Breast epithelium (tissue), 4 donors: Measurements from ENCODE around the gene KCNH2. TPM values are rescaled to one million over a fixed set of nuclear protein-coding genes. Genes with fewer than 3 reads are reported as not detected.

ENCODE experiments used
- DNase-seq, 2 donors: peaks; one replicate each; pipeline ENCODE4 v3.0.0-alpha.2; 2019; ENCODE audit warnings: low spot score in 2 of 2
- H3K27ac ChIP-seq, 2 donors: fragments of 200-600 bp; sonication (generic) in 1 of 2; one replicate each; pipeline ENCODE4 v1.5.1; 2016 to 2019; ENCODE audit warnings: mild to moderate bottlenecking in 1 of 2
- H3K27me3 ChIP-seq, 2 donors: fragments of 200-600 bp; sonication (generic) in 1 of 2; one replicate each; pipeline versions ENCODE4 v1.5.1 to v1.6.0; 2017 to 2019; ENCODE audit warnings: control low read depth in 1 of 2, mild to moderate bottlenecking in 1 of 2
- H3K36me3 ChIP-seq: fragments of 200-600 bp; one replicate; pipeline ENCODE4 v1.5.1; 2019
- H3K4me1 ChIP-seq, 2 donors: fragments of 200-600 bp; sonication (generic); one replicate each; pipeline ENCODE4 v1.5.1; 2016 to 2019; ENCODE audit warnings: control low read depth in 1 of 2
- H3K4me3 ChIP-seq, 3 donors: fragments of 200-600 bp; sonication (generic); 1 replicate in 2 of 3; 2 replicates in 1 of 3; pipeline ENCODE4 v1.5.1; 2016 to 2019; ENCODE audit warnings: mild to moderate bottlenecking in 3 of 3, moderate library complexity in 2 of 3
- H3K9me3 ChIP-seq, 2 donors: fragments of 200-600 bp; sonication (generic) in 1 of 2; one replicate each; pipeline ENCODE4 v1.5.1; 2016 to 2019; ENCODE audit warnings: control low read depth in 1 of 2
- CTCF ChIP-seq, 3 donors: fragments of 450-650 bp; IDR thresholded peaks; one replicate each; pipeline ENCODE4 v1.5.1; 2016 to 2017; ENCODE audit warnings: antibody characterized with exemption in 3 of 3, mild to moderate bottlenecking in 3 of 3, moderate library complexity in 3 of 3
- POLR2A ChIP-seq: fragments of 450-650 bp; IDR thresholded peaks from one replicate; pipeline ENCODE4 v1.6.1; 2016; ENCODE audit warnings: antibody characterized with exemption, mild to moderate bottlenecking, moderate library complexity
- POLR2AphosphoS5 ChIP-seq, 3 donors: sonication (generic); formaldehyde crosslinking; IDR thresholded peaks; one replicate each; pipeline ENCODE4 v1.6.1; 2017; ENCODE audit warnings: antibody characterized with exemption in 3 of 3
- intact Hi-C: fragments of 100-400 bp; cut with DNase I; formaldehyde crosslinking; loops from one replicate; pipeline ENCODE4 v1.15.1; 2023; ENCODE audit warnings: low total_unique reads
- total RNA-seq, 3 donors: library from RNA; depleted of rRNA; stranded (reverse); fragments of >200 nt; gene quantifications; one replicate each; pipeline ENCODE4 v1.1.0, GENCODE V29; 2016

Gene KCNH2
- total RNA-seq, 3 donors from 2014 or later: under 0.01 to 0.29 (median 0.16) TPM

- no peak for DNase-seq
- Histone ChIP-seq H3K27me3 (peaks cover 0 to 37% of the 10 kb centered on the region in 2 donors), H3K36me3 (no peaks in the 10 kb centered on the region), H3K4me1 (peaks cover 4 to 7% of the 10 kb centered on the region in 2 donors), H3K9me3 (no peaks in the 10 kb centered on the region), H3K27ac (no peak overlapping the region), H3K4me3 (no peak overlapping the region)
- intact Hi-C loops: no loop called here
- no peak for TF ChIP-seq POLR2AphosphoS5 (IDR thresholded peaks at IDR 0.05)
- no peak for TF ChIP-seq POLR2A
- TF ChIP-seq CTCF (IDR thresholded peaks at IDR 0.05): no peak
Measured at GRCh38 chr7:150950496-150951180, 27.5 kb downstream of the KCNH2 start.

GRCh38 chr7:150949971-150950491 is 28.1 kb downstream of the KCNH2 start:
- no peaks in the 10 kb centered on the region for H3K36me3 ChIP-seq
- peaks cover 0 to under 1% of the 10 kb centered on the region in 2 donors for H3K4me1 ChIP-seq
- no peak overlapping the region for H3K4me3 ChIP-seq
- intact Hi-C loops: no loop called here
- H3K27me3 ChIP-seq: peaks cover 0 to 33% of the 10 kb centered on the region in 2 donors
- DNase-seq: no peak
- no peak for TF ChIP-seq CTCF (IDR thresholded peaks at IDR 0.05)
- TF ChIP-seq POLR2AphosphoS5 (IDR thresholded peaks at IDR 0.05): no peak
- no peak for TF ChIP-seq POLR2A
- no peaks in the 10 kb centered on the region for H3K9me3 ChIP-seq
- no peak overlapping the region for H3K27ac ChIP-seq

- Histone ChIP-seq H3K4me1 (no peaks in the 10 kb centered on the region), H3K36me3 (no peaks in the 10 kb centered on the region), H3K27me3 (peaks cover 0 to 29% of the 10 kb centered on the region in 2 donors), H3K4me3 (no peak overlapping the region), H3K9me3 (no peaks in the 10 kb centered on the region), H3K27ac (no peak overlapping the region)
- TF ChIP-seq CTCF (IDR thresholded peaks at IDR 0.05) (no peak), POLR2AphosphoS5 (IDR thresholded peaks at IDR 0.05) (no peak), POLR2A (no peak)
- DNase-seq: peak in 1 of 2 donors; percentile 35
- intact Hi-C loops: no loop called here
Measured at GRCh38 chr7:150949564-150949963, 28.6 kb downstream of the KCNH2 start.

- Histone ChIP-seq H3K27ac (no peak overlapping the region), H3K27me3 (peaks cover 0 to 22% of the 10 kb centered on the region in 2 donors), H3K36me3 (no peaks in the 10 kb centered on the region), H3K4me1 (no peaks in the 10 kb centered on the region), H3K4me3 (no peak overlapping the region), H3K9me3 (no peaks in the 10 kb centered on the region)
- DNase-seq: peak in 1 of 2 donors; percentile 34
- intact Hi-C loops: no loop called here
- TF ChIP-seq POLR2A: no peak
- no peak for TF ChIP-seq CTCF (IDR thresholded peaks at IDR 0.05)
- TF ChIP-seq POLR2AphosphoS5 (IDR thresholded peaks at IDR 0.05): no peak
Measured at GRCh38 chr7:150948791-150949251, 29.3 kb downstream of the KCNH2 start.
